GM12878 (cell line): ENCODE measurements around the gene MKNK1. TPM values are rescaled to one million over a fixed set of nuclear protein-coding genes. Genes with fewer than 3 reads are reported as not detected.

Source experiments
- ATAC-seq: fragments of 200-7000 bp; cut with Tn5 transposase; 3 replicates; pipeline ENCODE4 v1.9.1; 2020; ENCODE audit warnings: mild to moderate bottlenecking, moderate library complexity
- BruUV-seq: library from RNA; stranded (reverse); fragments of 400-500 nt; replicated peaks from 2 replicates; lab custom pipeline; 2021; lab: Mats Ljungman, UMichigan
- CTCF ChIA-PET: fragments of 300-600 bp; sonication (Branson Sonifier 250); formaldehyde crosslinking; extraction: SDS; loops from one replicate; lab custom pipeline; 2021; ENCODE audit warnings: inconsistent platforms; lab: Yijun Ruan, JAX
- POLR2A ChIA-PET: fragments of 350-600 bp; formaldehyde crosslinking; extraction: SDS; loops from one replicate; lab custom pipeline; 2021; ENCODE audit warnings: inconsistent platforms; lab: Charles Lee
- RAD21 ChIA-PET: fragments of 300-600 bp; sonication (Branson Sonifier 250); formaldehyde crosslinking; loops from one replicate; lab custom pipeline; 2023; ENCODE audit warnings: antibody characterized with exemption; ENCODE audit not compliant: unreplicated experiment; lab: Charles Lee
- SMC1A ChIA-PET: fragments of 300-600 bp; sonication (Branson Sonifier 250); formaldehyde crosslinking; loops from one replicate; lab custom pipeline; 2023; ENCODE audit not compliant: unreplicated experiment, uncharacterized antibody; lab: Charles Lee
- DNase-seq: peaks from one replicate; pipeline ENCODE4 v3.0.0-alpha.2; 2011; ENCODE audit warnings: low read depth, low spot score
- FAIRE-seq: peaks from 3 replicates; lab custom pipeline; 2011; peaks lifted over from hg19 to GRCh38; lab: Jason Lieb, UNC
- H2AFZ ChIP-seq: 2 replicates; pipeline ENCODE4 v1.6.0; 2011; ENCODE audit warnings: low read depth, low read length, control low read depth; ENCODE audit not compliant: control insufficient read depth
- H3K27ac ChIP-seq: 2 replicates; pipeline ENCODE4 v1.5.1; 2011; ENCODE audit warnings: control low read depth; ENCODE audit not compliant: control insufficient read depth, insufficient read depth
- H3K27me3 ChIP-seq, 2 experiments: replicated peaks in 1 of 2; 2 replicates each; pipeline versions ENCODE4 v1.6.0 to v1.6.1; 2011; ENCODE audit warnings: low read length in 1 of 2; ENCODE audit not compliant: control insufficient read depth in 2 of 2, insufficient read depth in 2 of 2
- H3K36me3 ChIP-seq, 2 experiments: 2 replicates each; pipeline ENCODE4 v1.5.1; 2011; ENCODE audit warnings: low read length in 1 of 2; ENCODE audit not compliant: control insufficient read depth in 2 of 2, insufficient read depth in 2 of 2
- H3K4me1 ChIP-seq: 2 replicates; pipeline ENCODE4 v1.6.1; 2011; ENCODE audit warnings: mild to moderate bottlenecking, low read length, moderate library complexity, mixed read lengths; ENCODE audit not compliant: control insufficient read depth, insufficient read depth
- H3K4me2 ChIP-seq: 2 replicates; pipeline ENCODE4 v1.6.0; 2011; ENCODE audit warnings: control low read depth; ENCODE audit not compliant: control insufficient read depth, insufficient read depth
- H3K4me3 ChIP-seq: fragments of 200-600 bp; sonication (generic); 2 replicates; pipeline ENCODE4 v1.5.1; 2016
- H3K79me2 ChIP-seq: 2 replicates; pipeline ENCODE4 v1.6.0; 2011; ENCODE audit warnings: low read length; ENCODE audit not compliant: control insufficient read depth, insufficient read depth
- H3K9ac ChIP-seq: 2 replicates; pipeline ENCODE4 v1.8.0; 2011; ENCODE audit warnings: low read length, control low read depth, mixed read lengths; ENCODE audit not compliant: control insufficient read depth, insufficient read depth
- H3K9me3 ChIP-seq: replicated peaks from 3 replicates; pipeline ENCODE4 v1.5.1; 2011; ENCODE audit warnings: mild to moderate bottlenecking, low read length; ENCODE audit not compliant: control insufficient read depth, insufficient read depth
- H4K20me1 ChIP-seq: 2 replicates; pipeline ENCODE4 v1.6.0; 2011; ENCODE audit not compliant: control insufficient read depth, insufficient read depth
- CHD4 ChIP-seq: fragments of 200-600 bp; sonication (generic); IDR thresholded peaks from 2 replicates; pipeline ENCODE4 v1.6.1; 2016; ENCODE audit warnings: mild to moderate bottlenecking
- MYB ChIP-seq: fragments of 150-350 bp; IDR thresholded peaks from 2 replicates; pipeline ENCODE4 v1.6.1; 2014; ENCODE audit warnings: mild to moderate bottlenecking, low read depth, low read length, borderline replicate concordance
- RAD51 ChIP-seq: fragments of 450-650 bp; IDR thresholded peaks from 2 replicates; pipeline ENCODE4 v1.6.1; 2016; ENCODE audit warnings: moderate library complexity, mild to moderate bottlenecking, inconsistent platforms
- RB1 ChIP-seq: fragments of 450-650 bp; formaldehyde crosslinking; IDR thresholded peaks from 2 replicates; pipeline ENCODE4 v1.6.1; 2017; ENCODE audit warnings: mild to moderate bottlenecking, borderline replicate concordance
- TBL1XR1 ChIP-seq: IDR thresholded peaks from 2 replicates; pipeline ENCODE4 v1.6.1; 2012; ENCODE audit warnings: low read depth, low read length, improper control_type of control experiment
- ZNF217 ChIP-seq: fragments of 450-650 bp; IDR thresholded peaks from 2 replicates; pipeline ENCODE4 v1.6.1; 2017; ENCODE audit warnings: antibody characterized with exemption, mild to moderate bottlenecking
- ZNF622 ChIP-seq: fragments of 450-650 bp; IDR thresholded peaks from 2 replicates; pipeline ENCODE4 v1.6.1; 2017; ENCODE audit warnings: mild to moderate bottlenecking, inconsistent platforms
- ZSCAN29 ChIP-seq: fragments of 450-650 bp; IDR thresholded peaks from 2 replicates; pipeline ENCODE4 v1.6.1; 2017; ENCODE audit warnings: mild to moderate bottlenecking, moderate library complexity
- WGBS: methylation state at CpG from one replicate; pipeline ENCODE4 v1.1.6; 2016; ENCODE audit warnings: low lambda C conversion rate; ENCODE audit not compliant: insufficient replicate concordance, insufficient coverage; ENCODE audit errors: missing lambda C conversion rate; 5-methylcytosine and 5-hydroxymethylcytosine counted together
- in situ Hi-C: fragments of 300-500 bp; cut with MboI; formaldehyde crosslinking; loops from 9 replicates; pipeline ENCODE4 v1.14.3; 2018; ENCODE audit warnings: mixed read lengths
- intact Hi-C: fragments of 100-400 bp; cut with micrococcal nuclease; formaldehyde crosslinking; loops from one replicate; pipeline ENCODE4 v1.14.2; 2022; ENCODE audit not compliant: unreplicated experiment
- polyA plus RNA-seq, 11 experiments: library from polyadenylated mRNA; depleted of rRNA in 4 of 11; unstranded in 6 of 11; stranded (reverse) in 5 of 11; fragments of >200 nt; fragmentation: Nextera tagmentation in 4 of 11; fragmentation: Illumina TruSeq in 1 of 11; extraction: Ambion mirVana in 4 of 11; extraction: Trizol in 1 of 11; gene quantifications; 1 replicate in 1 of 11; 2 replicates in 10 of 11; pipeline versions ENCODE4 v1.2.1 to v1.2.3, GENCODE V29; 2011 to 2016; ENCODE audit warnings: inconsistent platforms in 2 of 11, missing spikeins in 2 of 11, low read depth in 1 of 11
- total RNA-seq, 4 experiments: library from RNA; depleted of rRNA in 3 of 4; stranded (reverse); fragments of >200 nt in 3 of 4; fragmentation: Illumina TruSeq in 1 of 4; extraction: Trizol in 1 of 4; gene quantifications; 2 replicates each; pipeline versions ENCODE4 v1.2.1 to v1.2.3, GENCODE V29; 2013 to 2021
- TF ChIP-seq, protein P1 (sequence below): fragments of 450-650 bp; formaldehyde crosslinking; IDR thresholded peaks from 2 replicates; pipeline ENCODE4 v1.5.0; 2022; ENCODE audit warnings: mild to moderate bottlenecking, missing genetic modification characterization
- TF ChIP-seq, protein P2 (sequence below): fragments of 450-650 bp; IDR thresholded peaks from 2 replicates; pipeline ENCODE4 v1.6.1; 2017; ENCODE audit warnings: antibody characterized with exemption, mild to moderate bottlenecking, moderate library complexity

The MKNK1 gene
- total and polyA plus RNA-seq, 10 of the 15 experiments (the other 5 are each of a cell fraction or from before 2014, with no cell fraction given) = 13.7 to 29.9 (median 26.5) TPM

DNA sequence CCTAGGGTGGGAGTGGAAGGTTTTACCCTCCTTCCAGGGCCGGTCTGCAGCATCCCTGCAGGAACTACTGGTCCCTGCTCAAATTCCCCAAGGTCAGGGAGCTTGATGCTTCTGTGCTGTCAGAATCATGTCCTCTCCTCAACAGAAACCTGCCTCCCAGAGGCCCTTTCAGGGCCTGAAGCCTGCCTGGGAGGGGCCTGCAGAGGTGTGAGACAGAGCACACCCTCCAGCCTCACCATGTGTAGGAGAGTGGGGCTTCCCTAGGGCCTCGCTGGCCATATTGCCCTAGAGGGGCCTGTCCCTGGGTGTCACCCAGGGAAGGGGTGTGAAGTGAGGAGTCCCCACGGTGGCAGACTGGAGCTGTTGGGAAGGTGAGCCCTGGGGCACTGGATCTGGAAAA lies 73.8 kb downstream of the MKNK1 start:
- no peaks in the 10 kb centered on the region for H3K4me1 ChIP-seq
- no peak overlapping the region for H3K4me2 ChIP-seq
- TF ChIP-seq TBL1XR1 = no peak
- TF ChIP-seq, all 136 proteins: peak for 0
- H3K36me3 ChIP-seq = no peaks in the 10 kb centered on the region
- ChIA-PET RAD21 (interaction anchor here (1.4 to 5.3 kb wide), 3 partner anchors 43 to 80 kb away, joined by 3 to 29 read pairs (median 8); no protein-coding TSS in a partner anchor), CTCF (interaction anchor here (1.1 to 6.9 kb wide), 9 partner anchors 9 to 197 kb away, joined by 3 to 93 read pairs (median 12); no protein-coding TSS in a partner anchor), POLR2A (no interaction called here), SMC1A (interaction anchor here (1.1 kb wide), 1 partner anchor 84 kb away, joined by 3 read pairs; no protein-coding TSS in a partner anchor)
- no peak for FAIRE-seq
- no peaks in the 10 kb centered on the region for H3K9me3 ChIP-seq
- WGBS = 3% methylated on average over 3 of the region's 3 CpGs
- in situ Hi-C loops = no loop called here
- no peak for ATAC-seq
- H3K4me3 ChIP-seq = no peak overlapping the region
- no peak overlapping the region for H3K9ac ChIP-seq
- peaks cover 6 to 12% of the 10 kb centered on the region in 2 experiments; a peak in 2 of 4 replicates for H3K27me3 ChIP-seq
- BruUV-seq = no TSS peak
- no peak for DNase-seq
- intact Hi-C loops = loop anchor here (5.0 kb wide), 1 partner anchor 197 kb away; no protein-coding TSS in a partner anchor
- no peaks in the 10 kb centered on the region for H3K79me2 ChIP-seq
- no peak overlapping the region for H2AFZ ChIP-seq
- H4K20me1 ChIP-seq = no peaks in the 10 kb centered on the region
- H3K27ac ChIP-seq = no peak overlapping the region

DNA sequence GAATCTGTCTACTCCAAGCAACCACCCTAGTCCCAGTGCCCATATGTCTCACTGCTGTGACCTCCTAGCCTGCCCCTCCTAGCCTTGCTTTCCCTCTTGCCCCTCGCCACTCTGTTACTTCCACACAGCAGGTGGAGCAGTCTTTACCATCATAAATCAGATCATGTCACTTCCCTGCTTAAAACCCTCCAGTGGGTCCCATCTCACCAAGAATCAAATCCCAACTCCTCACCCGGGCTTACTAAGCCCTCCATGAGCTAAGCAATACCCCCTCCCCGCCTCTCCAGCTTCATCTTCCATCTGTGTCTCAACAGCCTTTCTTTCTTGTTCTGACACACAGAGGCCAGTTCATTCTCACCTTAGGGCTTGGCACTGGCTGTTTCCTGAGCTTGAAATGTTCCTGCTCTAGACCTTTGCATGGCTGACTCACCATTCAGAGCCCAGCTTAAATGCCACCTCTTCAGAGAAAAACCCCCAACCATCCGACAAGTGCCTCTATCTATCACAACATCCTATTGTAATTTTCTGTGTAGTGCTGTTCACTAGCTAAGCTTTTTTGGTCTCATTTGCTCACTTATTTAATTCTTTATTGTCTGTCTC lies 74.9 kb downstream of the MKNK1 start:
- no peak overlapping the region for H2AFZ ChIP-seq
- ChIA-PET RAD21 (interaction anchor here (0.7 to 5.3 kb wide), 5 partner anchors 19 to 167 kb away, joined by 3 to 29 read pairs (median 4); no protein-coding TSS in a partner anchor), SMC1A (interaction anchor here (0.7 to 4.2 kb wide), 9 partner anchors 10 to 95 kb away, joined by 3 to 18 read pairs (median 5); no protein-coding TSS in a partner anchor), CTCF (interaction anchor here (0.7 to 6.9 kb wide), 21 partner anchors 10 to 196 kb away, joined by 3 to 93 read pairs (median 4); no protein-coding TSS in a partner anchor), POLR2A (no interaction called here)
- no peak overlapping the region for H3K4me3 ChIP-seq
- in situ Hi-C loops = loop anchor here (5.0 kb wide), 2 partner anchors 52 to 82 kb away; no protein-coding TSS in a partner anchor
- H3K79me2 ChIP-seq = no peaks in the 10 kb centered on the region
- no peak overlapping the region for H3K4me2 ChIP-seq
- H3K27me3 ChIP-seq = peaks cover 3 to 7% of the 10 kb centered on the region in 2 experiments; a peak in 2 of 4 replicates
- H3K9ac ChIP-seq = no peak overlapping the region
- DNase-seq (no peak), ATAC-seq (no peak), FAIRE-seq (no peak)
- intact Hi-C loops = no loop called here
- H3K9me3 ChIP-seq = no peaks in the 10 kb centered on the region
- no peak overlapping the region for H3K27ac ChIP-seq
- 9% methylated on average over 4 of the region's 4 CpGs for WGBS
- H4K20me1 ChIP-seq = no peaks in the 10 kb centered on the region
- BruUV-seq = no TSS peak
- no peaks in the 10 kb centered on the region for H3K36me3 ChIP-seq
- no peaks in the 10 kb centered on the region for H3K4me1 ChIP-seq
- TF ChIP-seq CHD4 = no peak
- TF ChIP-seq MYB = no peak
- no peak for TF ChIP-seq ZNF622
- TF ChIP-seq RB1 = no peak
- TF ChIP-seq, protein P1, sequence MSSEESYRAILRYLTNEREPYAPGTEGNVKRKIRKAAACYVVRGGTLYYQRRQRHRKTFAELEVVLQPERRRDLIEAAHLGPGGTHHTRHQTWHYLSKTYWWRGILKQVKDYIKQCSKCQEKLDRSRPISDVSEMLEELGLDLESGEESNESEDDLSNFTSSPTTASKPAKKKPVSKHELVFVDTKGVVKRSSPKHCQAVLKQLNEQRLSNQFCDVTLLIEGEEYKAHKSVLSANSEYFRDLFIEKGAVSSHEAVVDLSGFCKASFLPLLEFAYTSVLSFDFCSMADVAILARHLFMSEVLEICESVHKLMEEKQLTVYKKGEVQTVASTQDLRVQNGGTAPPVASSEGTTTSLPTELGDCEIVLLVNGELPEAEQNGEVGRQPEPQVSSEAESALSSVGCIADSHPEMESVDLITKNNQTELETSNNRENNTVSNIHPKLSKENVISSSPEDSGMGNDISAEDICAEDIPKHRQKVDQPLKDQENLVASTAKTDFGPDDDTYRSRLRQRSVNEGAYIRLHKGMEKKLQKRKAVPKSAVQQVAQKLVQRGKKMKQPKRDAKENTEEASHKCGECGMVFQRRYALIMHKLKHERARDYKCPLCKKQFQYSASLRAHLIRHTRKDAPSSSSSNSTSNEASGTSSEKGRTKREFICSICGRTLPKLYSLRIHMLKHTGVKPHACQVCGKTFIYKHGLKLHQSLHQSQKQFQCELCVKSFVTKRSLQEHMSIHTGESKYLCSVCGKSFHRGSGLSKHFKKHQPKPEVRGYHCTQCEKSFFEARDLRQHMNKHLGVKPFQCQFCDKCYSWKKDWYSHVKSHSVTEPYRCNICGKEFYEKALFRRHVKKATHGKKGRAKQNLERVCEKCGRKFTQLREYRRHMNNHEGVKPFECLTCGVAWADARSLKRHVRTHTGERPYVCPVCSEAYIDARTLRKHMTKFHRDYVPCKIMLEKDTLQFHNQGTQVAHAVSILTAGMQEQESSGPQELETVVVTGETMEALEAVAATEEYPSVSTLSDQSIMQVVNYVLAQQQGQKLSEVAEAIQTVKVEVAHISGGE (CRISPR knock-in tag) = no peak
- no peak for TF ChIP-seq ZSCAN29
- no peak for TF ChIP-seq ZNF217
- no peak for TF ChIP-seq RAD51
- TF ChIP-seq, protein P2, sequence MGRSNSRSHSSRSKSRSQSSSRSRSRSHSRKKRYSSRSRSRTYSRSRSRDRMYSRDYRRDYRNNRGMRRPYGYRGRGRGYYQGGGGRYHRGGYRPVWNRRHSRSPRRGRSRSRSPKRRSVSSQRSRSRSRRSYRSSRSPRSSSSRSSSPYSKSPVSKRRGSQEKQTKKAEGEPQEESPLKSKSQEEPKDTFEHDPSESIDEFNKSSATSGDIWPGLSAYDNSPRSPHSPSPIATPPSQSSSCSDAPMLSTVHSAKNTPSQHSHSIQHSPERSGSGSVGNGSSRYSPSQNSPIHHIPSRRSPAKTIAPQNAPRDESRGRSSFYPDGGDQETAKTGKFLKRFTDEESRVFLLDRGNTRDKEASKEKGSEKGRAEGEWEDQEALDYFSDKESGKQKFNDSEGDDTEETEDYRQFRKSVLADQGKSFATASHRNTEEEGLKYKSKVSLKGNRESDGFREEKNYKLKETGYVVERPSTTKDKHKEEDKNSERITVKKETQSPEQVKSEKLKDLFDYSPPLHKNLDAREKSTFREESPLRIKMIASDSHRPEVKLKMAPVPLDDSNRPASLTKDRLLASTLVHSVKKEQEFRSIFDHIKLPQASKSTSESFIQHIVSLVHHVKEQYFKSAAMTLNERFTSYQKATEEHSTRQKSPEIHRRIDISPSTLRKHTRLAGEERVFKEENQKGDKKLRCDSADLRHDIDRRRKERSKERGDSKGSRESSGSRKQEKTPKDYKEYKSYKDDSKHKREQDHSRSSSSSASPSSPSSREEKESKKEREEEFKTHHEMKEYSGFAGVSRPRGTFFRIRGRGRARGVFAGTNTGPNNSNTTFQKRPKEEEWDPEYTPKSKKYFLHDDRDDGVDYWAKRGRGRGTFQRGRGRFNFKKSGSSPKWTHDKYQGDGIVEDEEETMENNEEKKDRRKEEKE = no peak
